GM12801 (cell line): ENCODE results near the gene TRPC3.

Experiments
- CTCF ChIP-seq: IDR thresholded peaks from one replicate; pipeline ENCODE4 v1.5.1; 2011; ENCODE audit warnings: control low read depth; ENCODE audit not compliant: insufficient read length; ENCODE audit errors: extremely low read depth

The TRPC3 gene

GRCh38 chr4:121898150-121898549 lies 53.7 kb downstream of the TRPC3 start:
- TF ChIP-seq CTCF, result no peak

- TF ChIP-seq CTCF, result no peak
These were observed 63.7 kb downstream of the TRPC3 start for GRCh38 chr4:121888134-121888533.

GRCh38 chr4:121885115-121885514 lies 66.7 kb downstream of the TRPC3 start:
- TF ChIP-seq CTCF, result no peak

- no peak for TF ChIP-seq CTCF
These were observed 70.7 kb downstream of the TRPC3 start for GRCh38 chr4:121881158-121881557.

- no peak for TF ChIP-seq CTCF
These were observed 72.7 kb downstream of the TRPC3 start for GRCh38 chr4:121879135-121879534.

- TF ChIP-seq CTCF, result no peak
These were observed 74.7 kb downstream of the TRPC3 start for GRCh38 chr4:121877041-121877773.

GRCh38 chr4:121876070-121876469 lies 75.8 kb downstream of the TRPC3 start:
- no peak for TF ChIP-seq CTCF
